Bronchial epithelial cell (primary cell): ENCODE results near the gene KRTAP2-4. TPM values are rescaled to one million over a fixed set of nuclear protein-coding genes. Genes with fewer than 3 reads are reported as not detected.
"Not testable (repeated sequence)": the region's sequence is repeated elsewhere in the genome, so short reads cannot be mapped to it uniquely, and the experiment has no call there.

Source experiments
- DNase-seq: peaks from one replicate; pipeline ENCODE4 v3.0.0-alpha.2; 2010; ENCODE audit warnings: low read depth
- FAIRE-seq: peaks from 2 replicates; lab custom pipeline; 2011; peaks lifted over from hg19 to GRCh38; lab: Jason Lieb, UNC
- H3K27me3 ChIP-seq: 2 replicates; pipeline ENCODE4 v1.5.1; 2011; ENCODE audit warnings: low read length; ENCODE audit not compliant: control insufficient read depth, insufficient read depth
- H3K36me3 ChIP-seq: 2 replicates; pipeline ENCODE4 v1.5.1; 2011; ENCODE audit warnings: low read length; ENCODE audit not compliant: control insufficient read depth, insufficient read depth
- H3K4me3 ChIP-seq: 2 replicates; pipeline ENCODE4 v1.5.1; 2011; ENCODE audit warnings: mild to moderate bottlenecking, low read depth, low read length, control low read depth
- CTCF ChIP-seq: IDR thresholded peaks from 2 replicates; pipeline ENCODE4 v1.5.1; 2011; ENCODE audit warnings: mild to moderate bottlenecking, moderate library complexity, low read length, control low read depth, inconsistent platforms; ENCODE audit not compliant: insufficient read depth, severe bottlenecking
- total RNA-seq: library from RNA; depleted of rRNA; stranded (reverse); fragments of >200 nt; gene quantifications from 2 replicates; pipeline ENCODE4 v1.2.1, GENCODE V29; 2014

The KRTAP2-4 gene
- total RNA-seq, 1 donor from 2014 or later: not detected

DNA sequence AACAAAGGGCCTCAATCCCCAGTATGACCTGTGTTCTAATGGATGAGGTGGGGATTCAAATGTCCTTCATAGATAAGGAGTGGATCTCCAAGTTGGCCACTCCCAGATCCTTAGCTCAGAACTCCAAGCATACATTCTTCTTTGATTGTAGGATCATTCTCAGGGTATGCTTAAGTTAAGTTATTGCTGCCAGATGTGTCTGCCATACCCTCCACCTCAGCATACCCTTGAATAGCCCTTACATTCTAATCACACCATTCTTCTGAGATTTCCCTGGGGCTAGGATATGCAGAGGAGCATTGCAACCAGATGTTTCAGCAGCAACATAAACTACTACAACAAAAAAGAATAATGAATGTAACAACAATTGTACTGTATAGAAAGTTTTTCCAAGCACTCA, 1.6 kb upstream of the KRTAP2-4 start:
- Histone ChIP-seq H3K36me3 (no peaks in the 10 kb centered on the region), H3K27me3 (no peaks in the 10 kb centered on the region), H3K4me3 (no peak overlapping the region)
- no peak for TF ChIP-seq CTCF
- FAIRE-seq: no peak
- no peak for DNase-seq

DNA sequence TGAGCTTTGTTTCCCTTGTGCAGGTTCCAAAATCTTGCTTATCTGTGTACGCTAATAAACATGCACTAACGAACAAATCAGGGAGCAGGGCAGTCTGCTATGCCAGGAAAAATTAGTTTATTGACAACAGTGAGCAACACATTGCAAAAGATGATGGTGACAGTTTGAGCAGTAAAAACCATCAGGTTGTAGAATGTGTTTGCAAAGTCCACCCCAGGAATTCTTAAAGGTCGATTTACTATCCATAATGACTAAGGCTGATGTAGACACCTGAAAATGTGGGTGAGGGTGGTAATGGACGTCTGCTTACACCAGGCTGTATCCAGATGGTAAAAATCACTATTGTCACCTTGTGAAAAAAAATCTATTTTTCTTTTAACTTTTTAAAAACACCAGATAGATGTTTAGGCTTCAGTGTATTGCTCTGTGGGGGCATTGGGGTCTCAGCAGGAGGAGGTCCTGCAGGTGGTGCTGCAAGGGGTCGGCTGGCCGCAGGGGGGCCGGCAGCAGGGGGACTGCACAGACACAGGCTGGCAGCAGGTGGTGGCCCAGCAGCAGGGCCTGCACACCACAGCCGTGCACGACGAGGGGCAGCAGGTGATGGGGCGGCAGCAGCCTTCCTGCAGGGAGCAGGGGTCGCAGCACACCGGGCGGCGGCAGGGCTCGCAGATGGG, 526 bp downstream of the KRTAP2-4 start:
- not testable (repeated sequence) for H3K27me3 ChIP-seq, H3K4me3 ChIP-seq, DNase-seq, H3K36me3 ChIP-seq, FAIRE-seq

GRCh38 chr17:41064301-41064700, 1.4 kb downstream of the KRTAP2-4 start:
- Histone ChIP-seq H3K36me3 (no peaks in the 10 kb centered on the region), H3K27me3 (no peaks in the 10 kb centered on the region), H3K4me3 (no peak overlapping the region)
- FAIRE-seq: no peak
- TF ChIP-seq CTCF: no peak
- no peak for DNase-seq

DNA sequence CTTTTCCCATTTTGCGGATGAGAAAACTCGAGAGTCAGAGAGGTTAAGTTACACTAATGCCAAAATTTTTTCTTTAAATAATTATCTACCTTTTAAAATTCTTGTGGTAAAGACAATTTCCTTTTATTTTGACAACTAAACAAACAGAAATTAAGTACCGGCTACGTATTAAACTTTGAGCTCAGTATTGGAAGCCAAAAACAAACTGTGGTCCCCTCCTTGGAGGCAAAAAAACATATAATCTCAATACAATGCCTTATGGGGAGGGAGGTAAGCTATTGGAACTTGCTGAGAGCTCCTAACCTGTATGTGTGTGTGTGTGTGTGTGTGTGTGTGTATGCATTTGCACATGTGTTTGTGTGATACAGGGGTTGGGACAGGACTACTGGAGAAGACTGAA, 2.2 kb downstream of the KRTAP2-4 start:
- H3K27me3 ChIP-seq: no peaks in the 10 kb centered on the region
- DNase-seq (no peak), FAIRE-seq (no peak)
- H3K4me3 ChIP-seq: no peak overlapping the region
- no peak for TF ChIP-seq CTCF
- no peaks in the 10 kb centered on the region for H3K36me3 ChIP-seq

DNA sequence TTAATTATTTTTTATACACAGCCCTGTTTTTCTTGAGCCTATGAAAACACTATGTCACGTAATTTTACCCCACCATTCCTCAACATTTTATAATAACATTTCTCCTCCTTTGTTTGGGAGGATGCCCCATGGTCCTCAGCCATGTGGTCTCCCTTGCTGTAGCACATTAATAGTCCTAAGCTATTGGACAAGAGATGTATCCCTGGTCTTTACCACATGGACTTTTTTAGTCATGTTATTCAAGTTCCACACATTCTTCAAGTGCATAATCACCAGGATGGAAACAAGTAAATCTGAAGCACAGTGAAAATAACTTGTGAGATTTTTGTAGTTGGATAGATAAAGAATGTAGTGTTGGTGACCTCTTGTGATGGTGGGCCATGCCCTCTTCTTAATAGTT, 3.7 kb downstream of the KRTAP2-4 start:
- no peak for TF ChIP-seq CTCF
- DNase-seq (peak; percentile 62), FAIRE-seq (no peak)
- no peaks in the 10 kb centered on the region for H3K27me3 ChIP-seq
- H3K36me3 ChIP-seq: no peaks in the 10 kb centered on the region
- H3K4me3 ChIP-seq: no peak overlapping the region

- no peak for TF ChIP-seq CTCF
- H3K27me3 ChIP-seq: no peaks in the 10 kb centered on the region
- H3K36me3 ChIP-seq: no peaks in the 10 kb centered on the region
- DNase-seq: peak; percentile 92
- H3K4me3 ChIP-seq: no peak within 1 kb of the TSS
- FAIRE-seq: peak; percentile 91
Measured at GRCh38 chr17:41060052-41060604, 5.6 kb downstream of the KRTAP2-4 start, which contains the start of gene KRTAP2-3. KRTAP2-3 (minus strand) TSS chr17:41060114; CDS start chr17:41060050, 64 bp downstream.

DNA sequence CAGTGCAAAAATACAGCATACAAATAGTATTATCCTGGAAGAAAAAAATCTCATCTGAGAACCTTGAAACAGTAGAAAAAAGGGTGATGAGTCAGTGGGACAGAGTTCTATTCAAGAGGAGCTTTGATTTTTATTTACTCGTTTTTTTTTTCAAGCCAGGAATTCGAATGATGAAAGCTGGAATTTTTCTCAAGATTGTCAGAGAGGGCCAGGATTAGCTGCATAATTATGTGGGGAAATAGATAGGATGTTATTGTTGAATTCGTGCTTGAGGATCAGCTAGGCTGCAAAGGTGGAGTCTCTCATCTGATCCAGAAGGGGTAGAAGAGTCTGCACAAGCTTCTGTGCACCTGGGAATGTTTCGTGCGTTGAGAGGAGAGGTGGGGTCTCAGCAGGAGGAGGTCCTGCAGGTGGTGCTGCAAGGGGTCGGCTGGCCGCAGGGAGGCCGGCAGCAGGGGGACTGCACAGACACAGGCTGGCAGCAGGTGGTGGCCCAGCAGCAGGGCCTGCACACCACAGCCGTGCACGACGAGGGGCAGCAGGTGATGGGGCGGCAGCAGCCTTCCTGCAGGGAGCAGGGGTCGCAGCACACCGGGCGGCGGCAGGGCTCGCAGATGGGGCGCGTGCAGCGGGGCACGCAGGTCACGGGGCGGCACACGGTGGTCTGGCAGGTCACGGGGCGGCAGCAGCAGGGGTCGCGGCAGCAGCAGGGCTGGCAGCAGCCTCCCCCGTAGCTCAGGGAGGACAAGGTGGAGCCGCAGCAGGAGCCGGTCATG, 6.2 kb downstream of the KRTAP2-4 start:
- not testable (repeated sequence) for H3K36me3 ChIP-seq, H3K27me3 ChIP-seq, H3K4me3 ChIP-seq, FAIRE-seq
- peak; percentile 61 for DNase-seq
